Neural cell (in vitro differentiated cells): ENCODE results near the gene KRT2. TPM values are rescaled to one million over a fixed set of nuclear protein-coding genes. Genes with fewer than 3 reads are reported as not detected.

ENCODE experiments used
- H2AFZ ChIP-seq: fragments of 200-600, 300-800 bp; sonication (generic), shearing (Covaris generic); 2 replicates; pipeline ENCODE4 v1.6.0; 2014; ENCODE audit warnings: low read depth, mild to moderate bottlenecking, antibody characterized with exemption, low read length, moderate library complexity
- H3F3A ChIP-seq: fragments of 200-600 bp; shearing (Covaris generic); 2 replicates; pipeline ENCODE4 v1.6.1; 2016; ENCODE audit warnings: mild to moderate bottlenecking, moderate library complexity, mixed read lengths, antibody characterized with exemption, low read length; ENCODE audit not compliant: insufficient read depth, poor library complexity, severe bottlenecking
- H3K27ac ChIP-seq: fragments of 200-600, 300-800 bp; sonication (generic), shearing (Covaris generic); 2 replicates; pipeline ENCODE4 v1.5.1; 2014; ENCODE audit warnings: mild to moderate bottlenecking, low read length, moderate library complexity
- H3K27me3 ChIP-seq: fragments of 300-800, 200-600 bp; sonication (generic), shearing (Covaris generic); 2 replicates; pipeline ENCODE4 v1.6.0; 2014; ENCODE audit warnings: mild to moderate bottlenecking, low read depth, low read length, moderate library complexity; ENCODE audit not compliant: insufficient read depth
- H3K36me3 ChIP-seq: fragments of 300-800, 200-600 bp; sonication (generic), shearing (Covaris generic); 2 replicates; pipeline ENCODE4 v1.5.1; 2014; ENCODE audit warnings: mild to moderate bottlenecking, antibody characterized with exemption, low read length, moderate library complexity; ENCODE audit not compliant: insufficient read depth
- H3K4me2 ChIP-seq: fragments of 300-800, 200-600 bp; sonication (generic), shearing (Covaris generic); 2 replicates; pipeline ENCODE4 v1.6.0; 2014; ENCODE audit warnings: mild to moderate bottlenecking, low read length
- H3K4me3 ChIP-seq: fragments of 300-800, 200-600 bp; sonication (generic), shearing (Covaris generic); 2 replicates; pipeline ENCODE4 v1.5.1; 2014; ENCODE audit warnings: mild to moderate bottlenecking, low read length, moderate library complexity
- H3K79me2 ChIP-seq: fragments of 200-600 bp; shearing (Covaris generic); replicated peaks from 2 replicates; pipeline ENCODE4 v1.6.0; 2014; ENCODE audit warnings: mild to moderate bottlenecking, low read length, moderate library complexity; ENCODE audit not compliant: insufficient read depth
- H3K9ac ChIP-seq: fragments of 300-800, 200-600 bp; sonication (generic), shearing (Covaris generic); 2 replicates; pipeline ENCODE4 v1.6.1; 2016; ENCODE audit warnings: mild to moderate bottlenecking, low read length, mixed read lengths
- H3K9me2 ChIP-seq: fragments of 200-600 bp; shearing (Covaris generic); 2 replicates; pipeline ENCODE4 v1.6.1; 2016; ENCODE audit warnings: mild to moderate bottlenecking, low read length, mixed read lengths; ENCODE audit not compliant: insufficient read depth
- H3K9me3 ChIP-seq: fragments of 200-600, 300-800 bp; sonication (generic), shearing (Covaris generic); 2 replicates; pipeline ENCODE4 v1.6.1; 2016; ENCODE audit warnings: mild to moderate bottlenecking, mixed run types, low read length, moderate library complexity, mixed read lengths
- H4K20me1 ChIP-seq: fragments of 200-600 bp; shearing (Covaris generic); 2 replicates; pipeline ENCODE4 v1.6.1; 2016; ENCODE audit warnings: mild to moderate bottlenecking, mixed run types; ENCODE audit not compliant: insufficient read depth
- EP300 ChIP-seq: fragments of 450-650 bp; conservative IDR thresholded peaks from 2 replicates; pipeline ENCODE4 v1.6.1; 2014; ENCODE audit warnings: antibody characterized with exemption, mild to moderate bottlenecking, moderate library complexity; ENCODE audit not compliant: poor library complexity, severe bottlenecking
- EZH2 ChIP-seq: fragments of 200-600, 300-800 bp; shearing (Covaris generic), sonication (generic); IDR thresholded peaks from 2 replicates; pipeline ENCODE4 v1.6.1; 2014; ENCODE audit warnings: antibody characterized with exemption, low read length, borderline replicate concordance, mild to moderate bottlenecking; ENCODE audit not compliant: insufficient read depth, poor library complexity, severe bottlenecking
- MXI1 ChIP-seq: fragments of 450-650 bp; conservative IDR thresholded peaks from 2 replicates; pipeline ENCODE4 v1.6.1; 2014; ENCODE audit warnings: antibody characterized with exemption, mild to moderate bottlenecking; ENCODE audit not compliant: poor library complexity, severe bottlenecking
- POLR2AphosphoS5 ChIP-seq: IDR thresholded peaks from 2 replicates; pipeline ENCODE4 v1.6.1; 2012
- RAD21 ChIP-seq: fragments of 450-650 bp; conservative IDR thresholded peaks from 2 replicates; pipeline ENCODE4 v1.6.1; 2014; ENCODE audit warnings: antibody characterized with exemption, mild to moderate bottlenecking, moderate library complexity
- REST ChIP-seq: IDR thresholded peaks from 2 replicates; pipeline ENCODE4 v1.6.1; 2012; ENCODE audit warnings: borderline replicate concordance
- SMC3 ChIP-seq: fragments of 450-650 bp; conservative IDR thresholded peaks from 2 replicates; pipeline ENCODE4 v1.6.1; 2014; ENCODE audit warnings: antibody characterized with exemption, mild to moderate bottlenecking, moderate library complexity; ENCODE audit not compliant: poor library complexity
- TAF1 ChIP-seq: IDR thresholded peaks from 2 replicates; pipeline ENCODE4 v1.6.1; 2012; ENCODE audit warnings: low read depth
- polyA plus RNA-seq: library from polyadenylated mRNA; depleted of rRNA; stranded (reverse); fragments of >200 nt; gene quantifications from 2 replicates; pipeline ENCODE4 v1.2.3, GENCODE V29; 2014
- TF ChIP-seq, protein P1 (sequence below): fragments of 450-650 bp; IDR thresholded peaks from 2 replicates; pipeline ENCODE4 v1.5.1; 2014; ENCODE audit warnings: antibody characterized with exemption, mild to moderate bottlenecking, moderate library complexity; ENCODE audit not compliant: poor library complexity, severe bottlenecking

The KRT2 gene
- polyA plus RNA-seq, 1 donor from 2014 or later = not detected

DNA sequence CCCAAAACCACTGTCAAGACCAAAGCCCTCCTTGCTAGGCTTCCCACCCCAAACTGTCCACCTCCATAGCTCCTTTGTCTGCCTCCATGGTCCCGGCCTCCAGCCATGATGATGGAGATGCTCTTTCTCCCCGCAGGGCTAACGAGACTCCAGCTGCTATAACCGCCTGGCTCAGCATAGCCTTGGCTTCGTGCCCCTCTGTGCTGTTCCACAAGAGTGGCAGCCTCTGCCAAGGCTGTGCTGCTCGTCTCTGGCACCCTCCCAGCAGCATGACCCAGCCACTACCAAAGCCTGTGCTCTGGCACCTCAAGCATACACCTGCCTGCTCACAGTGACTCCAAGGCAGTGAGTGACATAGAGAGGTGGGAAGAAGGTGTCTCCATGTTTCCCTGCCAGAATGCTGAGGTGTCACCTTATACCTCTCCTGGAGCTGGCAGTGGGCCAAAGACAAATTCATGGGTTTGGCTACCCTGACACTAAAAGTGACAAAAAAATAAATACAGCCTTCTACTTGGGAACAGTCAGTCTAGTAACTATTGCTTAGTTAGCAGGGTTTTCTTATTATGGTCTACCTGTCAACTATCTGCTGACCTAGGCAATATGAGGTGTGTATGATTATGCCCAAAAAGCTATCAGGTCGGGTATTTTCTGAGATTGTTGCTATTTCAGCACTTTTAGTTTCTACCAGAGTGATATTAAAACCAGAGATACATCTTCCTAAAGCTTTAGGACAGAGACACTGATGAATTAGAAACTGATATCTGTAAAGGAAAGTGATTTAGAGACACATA is 17.6 kb downstream of the KRT2 start:
- no peaks in the 10 kb centered on the region for H3K36me3 ChIP-seq
- H3K27ac ChIP-seq = no peak overlapping the region
- no peaks in the 10 kb centered on the region for H3K27me3 ChIP-seq
- H3K9me3 ChIP-seq = no peaks in the 10 kb centered on the region
- H3K9ac ChIP-seq = no peak overlapping the region
- no peaks in the 10 kb centered on the region for H3K9me2 ChIP-seq
- H3K4me2 ChIP-seq = no peak overlapping the region
- no peaks in the 10 kb centered on the region for H4K20me1 ChIP-seq
- H3K79me2 ChIP-seq = no peaks in the 10 kb centered on the region
- no peak overlapping the region for H3K4me3 ChIP-seq
- no peaks in the 10 kb centered on the region for H3F3A ChIP-seq
- H2AFZ ChIP-seq = no peak overlapping the region
- TF ChIP-seq SMC3 (no peak), POLR2AphosphoS5 (no peak), REST (no peak), EP300 (no peak), MXI1 (no peak), RAD21 (no peak), EZH2 (no peak), TAF1 (no peak)
- TF ChIP-seq, protein P1, sequence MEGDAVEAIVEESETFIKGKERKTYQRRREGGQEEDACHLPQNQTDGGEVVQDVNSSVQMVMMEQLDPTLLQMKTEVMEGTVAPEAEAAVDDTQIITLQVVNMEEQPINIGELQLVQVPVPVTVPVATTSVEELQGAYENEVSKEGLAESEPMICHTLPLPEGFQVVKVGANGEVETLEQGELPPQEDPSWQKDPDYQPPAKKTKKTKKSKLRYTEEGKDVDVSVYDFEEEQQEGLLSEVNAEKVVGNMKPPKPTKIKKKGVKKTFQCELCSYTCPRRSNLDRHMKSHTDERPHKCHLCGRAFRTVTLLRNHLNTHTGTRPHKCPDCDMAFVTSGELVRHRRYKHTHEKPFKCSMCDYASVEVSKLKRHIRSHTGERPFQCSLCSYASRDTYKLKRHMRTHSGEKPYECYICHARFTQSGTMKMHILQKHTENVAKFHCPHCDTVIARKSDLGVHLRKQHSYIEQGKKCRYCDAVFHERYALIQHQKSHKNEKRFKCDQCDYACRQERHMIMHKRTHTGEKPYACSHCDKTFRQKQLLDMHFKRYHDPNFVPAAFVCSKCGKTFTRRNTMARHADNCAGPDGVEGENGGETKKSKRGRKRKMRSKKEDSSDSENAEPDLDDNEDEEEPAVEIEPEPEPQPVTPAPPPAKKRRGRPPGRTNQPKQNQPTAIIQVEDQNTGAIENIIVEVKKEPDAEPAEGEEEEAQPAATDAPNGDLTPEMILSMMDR = no peak

GRCh38 chr12:52633383-52633782 is 18.6 kb downstream of the KRT2 start:
- Histone ChIP-seq H2AFZ (no peak overlapping the region), H3K79me2 (no peaks in the 10 kb centered on the region), H3K9me3 (no peaks in the 10 kb centered on the region), H3K27me3 (no peaks in the 10 kb centered on the region), H3K9ac (no peak overlapping the region), H3K9me2 (no peaks in the 10 kb centered on the region), H3K4me3 (no peak overlapping the region), H3K27ac (no peak overlapping the region), H3K4me2 (no peak overlapping the region), H3F3A (no peaks in the 10 kb centered on the region), H4K20me1 (no peaks in the 10 kb centered on the region), H3K36me3 (no peaks in the 10 kb centered on the region)
- no peak for TF ChIP-seq RAD21
- TF ChIP-seq REST = no peak
- no peak for TF ChIP-seq TAF1
- TF ChIP-seq EP300 = no peak
- TF ChIP-seq SMC3 = no peak
- TF ChIP-seq, protein P1 = no peak
- no peak for TF ChIP-seq EZH2
- no peak for TF ChIP-seq MXI1
- TF ChIP-seq POLR2AphosphoS5 = no peak
